Measurements from ENCODE around the gene TMEM184A. TPM values are rescaled to one million over a fixed set of nuclear protein-coding genes. Genes with fewer than 3 reads are reported as not detected.

TMEM184A gene
- total and polyA plus RNA-seq, 2 of the 13 experiments (the other 11 are each of a cell fraction or from before 2014, with no cell fraction given) = 9.5 to 20.4 TPM

DNA sequence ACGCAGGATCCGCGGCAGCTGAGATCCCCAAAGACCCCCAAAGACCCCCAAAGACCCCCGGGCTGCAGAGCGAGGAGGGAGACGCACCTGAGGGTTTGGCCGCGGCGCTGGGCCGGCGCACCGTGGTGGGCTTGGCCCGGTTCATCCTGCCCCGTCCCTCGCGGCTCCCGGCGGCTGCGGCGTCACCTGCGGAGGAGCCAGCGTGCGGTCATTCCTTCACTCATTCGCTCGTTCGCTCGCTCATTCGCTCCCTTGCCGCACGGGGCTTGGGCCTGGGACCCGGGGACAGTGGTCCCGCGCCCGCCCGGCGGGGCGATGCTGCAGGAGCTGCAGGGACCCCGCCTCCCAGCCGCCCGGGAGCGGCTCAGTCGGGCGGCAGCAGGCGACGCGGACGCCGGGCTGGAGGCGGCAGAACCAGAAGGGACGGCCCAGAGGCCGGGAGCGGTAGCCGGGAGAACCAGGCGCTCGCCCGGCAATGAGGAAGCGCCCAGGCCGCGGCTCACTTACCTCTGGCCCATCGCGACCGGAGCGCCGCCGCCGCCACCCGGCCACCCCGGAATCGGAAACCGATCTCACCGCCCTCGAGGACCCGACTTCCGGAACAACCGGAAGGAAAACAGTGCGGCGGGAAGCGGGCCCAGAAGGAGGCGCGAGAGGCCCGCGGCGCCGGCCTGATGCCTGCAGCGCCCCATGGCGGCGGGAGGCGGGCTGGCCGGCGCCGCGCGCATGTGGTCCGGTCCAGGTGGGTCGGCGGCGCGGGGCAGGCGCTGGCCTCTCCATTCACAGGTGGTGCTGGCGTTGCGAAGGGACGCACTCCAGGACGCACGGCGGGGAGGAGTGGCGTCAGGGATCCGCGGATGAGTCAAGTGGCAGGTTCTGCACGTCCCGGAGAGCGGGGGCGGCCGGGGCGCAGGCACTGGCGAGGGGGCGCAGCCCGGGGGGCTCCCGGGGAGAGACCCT lies 51.9 kb downstream of the TMEM184A start, which contains the start of gene INTS1 (continued):
- TF ChIP-seq ZBTB33 (CRISPR knock-in tag; IDR thresholded peaks at IDR 0.05) (peak; percentile 67; the same call in 1 of the 2 replicates), ZNF354B (CRISPR knock-in tag; IDR thresholded peaks at IDR 0.05) (no peak), GLI4 (CRISPR knock-in tag; IDR thresholded peaks at IDR 0.05; ENCODE audit: borderline replicate concordance) (peak; percentile 85; the same call in 1 of the 2 replicates), KDM6A (CRISPR knock-in tag; IDR thresholded peaks at IDR 0.05; ENCODE audit: low read depth) (no peak), MED13 (CRISPR knock-in tag; IDR thresholded peaks at IDR 0.05) (no peak), IRF9 (CRISPR knock-in tag; IDR thresholded peaks at IDR 0.05; ENCODE audit: borderline replicate concordance) (0 out of 2 replicates have a peak, but pooled peaks have one; percentile 48), BHLHE40 (IDR thresholded peaks at IDR 0.05; ENCODE audit: low read length) (no peak), MTF1 (CRISPR knock-in tag; IDR thresholded peaks at IDR 0.05) (no peak), NR2C2 (CRISPR knock-in tag; IDR thresholded peaks at IDR 0.05; ENCODE audit: borderline replicate concordance) (peak; percentile 100), ZGPAT (CRISPR knock-in tag; IDR thresholded peaks at IDR 0.05) (peak; percentile 89), ZNF567 (CRISPR knock-in tag; IDR thresholded peaks at IDR 0.05; ENCODE audit: borderline replicate concordance) (peak; percentile 39; the same call in 1 of the 2 replicates), CREB1 (IDR thresholded peaks at IDR 0.05) (no peak; the same call in 1 of the 2 replicates), CREB1 (CRISPR knock-in tag; IDR thresholded peaks at IDR 0.05) (no peak), ZNF468 (CRISPR knock-in tag; IDR thresholded peaks at IDR 0.05) (no peak), DBP (CRISPR knock-in tag; IDR thresholded peaks at IDR 0.05; ENCODE audit: not compliant biosample characterization) (no peak), EZH2 (conservative IDR thresholded peaks at IDR 0.05; ENCODE audit: low read depth, low read length) (no peak), ARNTL (CRISPR knock-in tag; IDR thresholded peaks at IDR 0.05) (peak; percentile 60; the same call in 1 of the 2 replicates), ZNF619 (CRISPR knock-in tag; IDR thresholded peaks at IDR 0.05) (no peak), BRF2 (CRISPR knock-in tag; IDR thresholded peaks at IDR 0.05) (no peak)
- TF ChIP-seq, protein P1, sequence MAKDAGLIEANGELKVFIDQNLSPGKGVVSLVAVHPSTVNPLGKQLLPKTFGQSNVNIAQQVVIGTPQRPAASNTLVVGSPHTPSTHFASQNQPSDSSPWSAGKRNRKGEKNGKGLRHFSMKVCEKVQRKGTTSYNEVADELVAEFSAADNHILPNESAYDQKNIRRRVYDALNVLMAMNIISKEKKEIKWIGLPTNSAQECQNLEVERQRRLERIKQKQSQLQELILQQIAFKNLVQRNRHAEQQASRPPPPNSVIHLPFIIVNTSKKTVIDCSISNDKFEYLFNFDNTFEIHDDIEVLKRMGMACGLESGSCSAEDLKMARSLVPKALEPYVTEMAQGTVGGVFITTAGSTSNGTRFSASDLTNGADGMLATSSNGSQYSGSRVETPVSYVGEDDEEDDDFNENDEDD (CRISPR knock-in tag; IDR thresholded peaks at IDR 0.05; ENCODE audit: borderline replicate concordance) = peak; percentile 71; the same call in 1 of the 2 replicates

All from HepG2 (cell line).